NT2/D1 (cell line): ENCODE data around the gene LEF1.

Source experiments
- DNase-seq: peaks from one replicate; pipeline ENCODE4 v3.0.0-alpha.2; 2011; ENCODE audit warnings: low read depth, low spot score
- H3K27me3 ChIP-seq: 2 replicates; pipeline ENCODE4 v1.6.0; 2011; ENCODE audit warnings: mild to moderate bottlenecking; ENCODE audit not compliant: insufficient read length, insufficient read depth
- H3K36me3 ChIP-seq: 2 replicates; pipeline ENCODE4 v1.6.1; 2011; ENCODE audit warnings: mild to moderate bottlenecking, low read length, mixed read lengths; ENCODE audit not compliant: insufficient read depth, insufficient read length
- H3K4me1 ChIP-seq: 2 replicates; pipeline ENCODE4 v1.5.1; 2011; ENCODE audit not compliant: insufficient read depth, insufficient read length
- H3K4me3 ChIP-seq: 2 replicates; pipeline ENCODE4 v1.5.1; 2011; ENCODE audit warnings: low read depth; ENCODE audit not compliant: insufficient read length
- H3K9ac ChIP-seq: 2 replicates; pipeline ENCODE4 v1.6.0; 2011; ENCODE audit warnings: low read depth; ENCODE audit not compliant: insufficient read length
- H3K9me3 ChIP-seq: 2 replicates; pipeline ENCODE4 v1.5.1; 2011; ENCODE audit warnings: mild to moderate bottlenecking, low read length; ENCODE audit not compliant: insufficient read depth
- SUZ12 ChIP-seq: IDR thresholded peaks from 2 replicates; pipeline ENCODE4 v1.6.1; 2011; ENCODE audit not compliant: insufficient read length, insufficient read depth; ENCODE audit errors: extremely low read depth
- YY1 ChIP-seq: IDR thresholded peaks from 2 replicates; pipeline ENCODE4 v1.6.1; 2011; ENCODE audit not compliant: insufficient read length, insufficient read depth
- ZNF274 ChIP-seq: IDR thresholded peaks from 2 replicates; pipeline ENCODE4 v1.6.1; 2011; ENCODE audit warnings: mild to moderate bottlenecking, low read depth, low read length

LEF1 gene

DNA sequence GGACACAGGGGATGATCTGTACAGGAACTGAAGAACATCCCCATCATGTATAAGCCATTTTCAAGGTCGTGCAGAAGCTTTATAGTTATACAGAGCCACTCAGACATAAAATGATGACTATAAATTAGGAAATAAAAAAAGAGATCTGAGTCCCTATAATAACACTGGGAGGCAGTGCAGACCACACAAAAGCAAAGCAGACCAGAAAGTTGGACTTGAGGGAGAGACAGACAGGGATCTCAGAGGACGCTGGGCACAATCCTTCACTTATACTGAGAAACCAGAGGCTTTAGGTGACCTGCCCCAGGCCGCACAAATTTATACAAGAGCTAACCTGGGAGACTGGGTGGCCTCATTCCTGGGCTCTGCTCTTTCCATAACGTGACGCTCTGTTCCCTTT lies 108.6 kb downstream of the LEF1 start:
- no peaks in the 10 kb centered on the region for H3K4me1 ChIP-seq
- H3K9me3 ChIP-seq, result no peaks in the 10 kb centered on the region
- H3K4me3 ChIP-seq, result no peak overlapping the region
- H3K9ac ChIP-seq, result no peak overlapping the region
- H3K36me3 ChIP-seq, result peaks cover 3% of the 10 kb centered on the region
- DNase-seq, result no peak
- H3K27me3 ChIP-seq, result no peaks in the 10 kb centered on the region
- TF ChIP-seq YY1 (no peak), ZNF274 (no peak), SUZ12 (no peak)

DNA sequence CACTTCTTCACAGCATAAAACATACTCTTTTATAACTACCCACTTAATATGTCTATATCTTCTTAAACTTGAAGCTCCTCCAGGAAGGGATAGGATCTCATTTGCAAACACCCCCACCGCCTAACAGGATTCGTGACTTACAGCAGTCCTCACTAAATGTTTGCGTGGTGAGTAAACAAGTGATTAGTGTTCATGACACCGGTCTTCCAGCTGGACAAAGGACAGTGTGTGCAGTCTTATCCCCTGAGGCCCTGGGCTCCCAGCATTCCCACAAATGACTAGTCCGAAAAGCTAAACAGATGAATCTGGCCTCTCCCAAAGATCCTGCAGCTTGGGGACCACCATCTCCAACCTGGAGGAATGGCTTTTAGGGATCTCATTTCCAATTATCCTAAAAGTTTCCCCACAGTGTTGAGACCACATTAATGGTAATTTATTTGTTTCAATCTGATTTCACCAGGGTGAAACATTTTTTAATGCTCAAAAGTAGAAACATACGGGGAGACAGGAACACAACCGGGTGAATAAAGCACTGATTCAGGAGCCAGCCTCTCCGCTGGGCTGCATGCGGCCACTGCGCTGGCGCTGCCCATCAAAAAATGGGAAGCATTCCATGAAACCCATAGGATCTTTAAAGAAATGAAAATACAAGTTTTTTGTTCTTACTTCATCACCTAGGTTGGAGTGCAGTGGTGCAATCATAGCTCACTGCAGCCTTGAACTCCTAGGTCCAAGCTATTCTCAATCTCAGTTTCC lies 109.9 kb downstream of the LEF1 start:
- Histone ChIP-seq H3K9ac (no peak overlapping the region), H3K36me3 (peaks cover 7% of the 10 kb centered on the region), H3K9me3 (no peaks in the 10 kb centered on the region), H3K4me1 (no peaks in the 10 kb centered on the region), H3K4me3 (no peak overlapping the region), H3K27me3 (no peaks in the 10 kb centered on the region)
- DNase-seq, result no peak
- no peak for TF ChIP-seq YY1
- TF ChIP-seq SUZ12, result no peak
- no peak for TF ChIP-seq ZNF274

- no peak for DNase-seq
- no peaks in the 10 kb centered on the region for H3K9me3 ChIP-seq
- no peaks in the 10 kb centered on the region for H3K4me1 ChIP-seq
- H3K9ac ChIP-seq, result no peak overlapping the region
- H3K36me3 ChIP-seq, result peaks cover 18% of the 10 kb centered on the region
- H3K27me3 ChIP-seq, result no peaks in the 10 kb centered on the region
- H3K4me3 ChIP-seq, result no peak overlapping the region
- no peak for TF ChIP-seq YY1
- no peak for TF ChIP-seq ZNF274
- TF ChIP-seq SUZ12, result no peak
These were observed 112.3 kb downstream of the LEF1 start for GRCh38 chr4:108056418-108056817.

- Histone ChIP-seq H3K9ac (no peak overlapping the region), H3K36me3 (peaks cover 18% of the 10 kb centered on the region), H3K27me3 (no peaks in the 10 kb centered on the region)
These were observed 112.9 kb downstream of the LEF1 start for GRCh38 chr4:108055787-108056186.

DNA sequence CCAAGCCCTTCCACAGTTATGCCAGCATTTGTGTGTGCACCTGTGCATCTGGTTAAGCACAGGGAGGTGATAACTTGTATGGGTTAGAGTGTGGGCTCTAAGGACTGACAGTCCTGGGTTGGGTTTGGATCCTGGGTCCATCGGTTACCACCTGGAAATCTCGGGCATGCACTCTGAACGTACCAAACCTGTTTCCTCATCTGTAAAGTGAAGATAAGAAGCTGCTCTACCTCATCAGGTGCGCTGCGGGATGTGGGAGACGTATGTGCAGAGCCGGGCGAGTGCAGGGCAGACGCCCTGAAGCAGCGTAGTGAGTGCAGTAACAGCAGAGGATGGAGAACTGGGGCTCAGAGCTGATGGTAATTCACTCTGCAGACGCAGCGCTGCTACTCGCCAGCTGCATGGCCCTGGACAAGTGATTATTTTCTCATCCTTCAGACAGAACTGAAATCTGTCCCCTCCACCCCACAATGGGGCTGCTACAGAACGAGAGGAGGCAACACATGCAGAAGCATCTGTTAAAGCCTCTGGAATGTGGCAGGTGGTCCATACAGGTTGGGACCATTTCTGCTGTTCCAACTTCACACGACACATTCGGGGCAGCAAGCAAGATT lies 114.6 kb downstream of the LEF1 start:
- Histone ChIP-seq H3K36me3 (peaks cover 18% of the 10 kb centered on the region), H3K9me3 (no peaks in the 10 kb centered on the region), H3K27me3 (no peaks in the 10 kb centered on the region), H3K4me1 (no peaks in the 10 kb centered on the region), H3K9ac (no peak overlapping the region), H3K4me3 (no peak overlapping the region)
- TF ChIP-seq SUZ12 (no peak), YY1 (no peak), ZNF274 (no peak)
- DNase-seq, result no peak

More at GRCh38 chr4:108055787-108056186, 112.9 kb downstream of the LEF1 start:
- Histone ChIP-seq H3K4me1 (no peaks in the 10 kb centered on the region), H3K9me3 (no peaks in the 10 kb centered on the region), H3K4me3 (no peak overlapping the region)
- DNase-seq, result no peak
- TF ChIP-seq YY1, result no peak
- no peak for TF ChIP-seq ZNF274
- no peak for TF ChIP-seq SUZ12

GRCh38 chr4:108053251-108053711 lies 115.5 kb downstream of the LEF1 start:
- Histone ChIP-seq H3K9ac (no peak overlapping the region), H3K27me3 (no peaks in the 10 kb centered on the region), H3K9me3 (no peaks in the 10 kb centered on the region), H3K36me3 (peaks cover 25% of the 10 kb centered on the region), H3K4me1 (no peaks in the 10 kb centered on the region), H3K4me3 (no peak overlapping the region)
- no peak for TF ChIP-seq YY1
- DNase-seq, result no peak

- no peaks in the 10 kb centered on the region for H3K27me3 ChIP-seq
- H3K4me1 ChIP-seq, result no peaks in the 10 kb centered on the region
- no peak for TF ChIP-seq ZNF274
- TF ChIP-seq SUZ12, result no peak
- no peak for TF ChIP-seq YY1
- no peak overlapping the region for H3K9ac ChIP-seq
- peaks cover 28% of the 10 kb centered on the region for H3K36me3 ChIP-seq
- no peak overlapping the region for H3K4me3 ChIP-seq
- no peak for DNase-seq
- H3K9me3 ChIP-seq, result no peaks in the 10 kb centered on the region
These were observed 116.1 kb downstream of the LEF1 start for GRCh38 chr4:108052558-108053120.
